HUES6 (cell line): Measurements from ENCODE around the gene NFATC1.

ENCODE experiments used
- H3K27ac ChIP-seq: 2 replicates; pipeline ENCODE4 v1.7.0; 2013; ENCODE audit warnings: low read depth, mild to moderate bottlenecking, low read length, inconsistent platforms
- H3K27me3 ChIP-seq: 2 replicates; pipeline ENCODE4 v1.6.1; 2013; ENCODE audit warnings: low read length; ENCODE audit not compliant: control insufficient read depth, insufficient read depth
- H3K36me3 ChIP-seq: 2 replicates; pipeline ENCODE4 v1.6.1; 2013; ENCODE audit warnings: low read length; ENCODE audit not compliant: control insufficient read depth, insufficient read depth
- H3K4me1 ChIP-seq: 2 replicates; pipeline ENCODE4 v1.6.1; 2013; ENCODE audit warnings: low read length; ENCODE audit not compliant: control insufficient read depth, insufficient read depth
- H3K4me3 ChIP-seq: 2 replicates; pipeline ENCODE4 v1.5.1; 2013; ENCODE audit warnings: low read depth, low read length
- H3K9ac ChIP-seq: one replicate; pipeline ENCODE4 v1.6.1; 2013; ENCODE audit warnings: mild to moderate bottlenecking, low read length
- H3K9me3 ChIP-seq: 2 replicates; pipeline ENCODE4 v1.6.1; 2013; ENCODE audit warnings: low read depth, low read length; ENCODE audit not compliant: control insufficient read depth, insufficient read depth

Gene NFATC1

GRCh38 chr18:79577451-79578395 lies 182.0 kb downstream of the NFATC1 start:
- no peak overlapping the region for H3K27ac ChIP-seq
- H3K4me1 ChIP-seq = no peaks in the 10 kb centered on the region; the same call in 1 of the 2 replicates
- no peaks in the 10 kb centered on the region for H3K27me3 ChIP-seq
- no peak overlapping the region for H3K4me3 ChIP-seq
- H3K9me3 ChIP-seq = peaks cover 20% of the 10 kb centered on the region
- no peak overlapping the region for H3K9ac ChIP-seq
- no peaks in the 10 kb centered on the region for H3K36me3 ChIP-seq

DNA sequence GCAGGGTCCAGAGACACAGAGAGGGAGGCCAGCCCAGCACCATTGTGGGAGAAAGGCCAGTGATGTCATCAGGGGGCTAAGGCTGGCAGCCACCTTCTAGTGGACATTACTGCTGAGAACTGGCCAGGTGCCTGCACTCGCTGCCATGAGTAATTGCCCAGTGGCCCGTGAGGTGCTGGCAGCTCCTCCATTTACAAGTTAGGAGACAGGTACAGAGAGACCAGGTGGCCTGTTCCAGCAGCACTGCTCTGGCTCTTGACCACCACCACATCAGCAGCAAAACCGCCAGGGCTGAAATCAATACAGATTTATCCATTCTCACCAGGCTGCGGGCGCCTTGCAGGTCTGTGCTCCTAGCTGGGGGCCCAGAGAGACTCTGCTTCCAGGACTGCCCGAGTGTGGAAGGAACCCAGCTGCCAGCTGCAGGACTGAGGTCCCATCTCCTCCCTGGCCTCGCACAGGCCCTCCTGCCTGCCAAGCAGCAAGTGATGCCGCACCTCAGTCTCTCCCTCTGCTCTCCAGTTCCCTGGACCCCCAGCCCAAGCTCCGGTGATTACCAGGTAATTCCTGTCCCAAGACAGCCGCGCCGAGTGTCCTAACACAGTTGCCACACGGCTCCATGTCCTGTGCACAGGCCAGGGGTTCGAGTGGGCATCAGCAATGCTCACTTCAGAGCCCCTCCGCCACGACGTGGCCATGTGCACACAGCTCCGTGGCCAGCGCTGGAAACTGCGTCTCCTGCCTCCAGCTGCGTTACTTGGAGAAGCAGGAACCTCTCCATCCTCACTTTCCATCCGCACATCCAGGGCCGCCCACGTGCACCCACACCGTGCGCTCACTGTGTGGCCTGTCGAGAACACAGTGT lies 182.9 kb downstream of the NFATC1 start:
- no peaks in the 10 kb centered on the region; the same call in 1 of the 2 replicates for H3K4me1 ChIP-seq
- H3K27me3 ChIP-seq = no peaks in the 10 kb centered on the region
- no peak overlapping the region for H3K27ac ChIP-seq
- peaks cover 13% of the 10 kb centered on the region for H3K9me3 ChIP-seq
- H3K4me3 ChIP-seq = no peak overlapping the region
- no peaks in the 10 kb centered on the region for H3K36me3 ChIP-seq
- no peak overlapping the region for H3K9ac ChIP-seq
